ENCODE results near the gene PTCD2. TPM values are rescaled to one million over a fixed set of nuclear protein-coding genes. Genes with fewer than 3 reads are reported as not detected.

The PTCD2 gene
- total RNA-seq, 1 experiment from 2014 or later, result 19.3 TPM

GRCh38 chr5:72295539-72295938, 24.6 kb upstream of the PTCD2 start:
- Histone ChIP-seq H3K79me2 (ENCODE audit: insufficient read depth, low read length) (peaks cover 70% of the 10 kb centered on the region), H2AFZ (ENCODE audit: low read depth, low read length, poor library complexity, severe bottlenecking) (no peak overlapping the region), H3K4me1 (ENCODE audit: control insufficient read depth in 1 of 2, insufficient read depth in 2 of 2, low read length in 2 of 2) (no peaks in the 10 kb centered on the region), H3K4me3 (replicated peaks in 1 of 2; ENCODE audit: low read depth in 1 of 2, low read length in 2 of 2) (no peak overlapping the region), H3K27ac (ENCODE audit: low read depth, low read length) (no peak overlapping the region), H3K4me2 (ENCODE audit: low read length) (no peak overlapping the region), H3K9me3 (ENCODE audit: control insufficient read depth in 1 of 2, insufficient read depth in 1 of 2, low read depth in 1 of 2, low read length in 2 of 2) (no peaks in the 10 kb centered on the region), H3K27me3 (ENCODE audit: insufficient read depth, low read length) (no peaks in the 10 kb centered on the region), H4K20me1 (ENCODE audit: insufficient read depth) (0 out of 2 replicates have a peak, but pooled peaks cover 3% of the 10 kb centered on the region), H3K9ac (ENCODE audit: low read length) (no peak overlapping the region), H3K36me3 (ENCODE audit: control insufficient read depth in 1 of 2, insufficient read depth in 2 of 2, low read length in 2 of 2) (peaks cover 14 to 22% of the 10 kb centered on the region in 2 experiments; a peak in 3 of 4 replicates), H3K9me2 (ENCODE audit: insufficient read depth) (no peaks in the 10 kb centered on the region)
- POLR2A ChIA-PET, result no interaction called here
- RAD21 ChIA-PET (ENCODE audit: low non-redundant PET in 1 of 2, low total read pairs in 2 of 2, uncharacterized antibody in 2 of 2, unreplicated experiment in 2 of 2), result no interaction called here
- intact Hi-C loops (cut with micrococcal nuclease), result no loop called here
- DNase-seq (ENCODE audit: low read depth, low spot score), result no peak
- BruUV-seq (replicated peaks), result no TSS peak
- TF ChIP-seq CBX3 (IDR thresholded peaks at IDR 0.05; ENCODE audit: low read depth) (no peak), EZH2phosphoT487 (IDR thresholded peaks at IDR 0.05; ENCODE audit: borderline replicate concordance) (no peak), CTCF (IDR thresholded peaks at IDR 0.05 in 2 of 3, conservative IDR thresholded peaks at IDR 0.05 in 1 of 3; ENCODE audit: borderline replicate concordance in 1 of 3, insufficient read depth in 1 of 3, low read depth in 2 of 3, low read length in 2 of 3) (no peak), ELF1 (IDR thresholded peaks at IDR 0.05; ENCODE audit: borderline replicate concordance, low read depth) (no peak), FOSL1 (IDR thresholded peaks at IDR 0.05; ENCODE audit: low read depth) (no peak), JUND (IDR thresholded peaks at IDR 0.05) (no peak), YY1 (IDR thresholded peaks at IDR 0.05; ENCODE audit: extremely low read depth, insufficient replicate concordance, low read depth, low read length) (no peak), SRF (IDR thresholded peaks at IDR 0.05; ENCODE audit: low read depth) (no peak), SP1 (IDR thresholded peaks at IDR 0.05; ENCODE audit: low read depth) (no peak), SIN3A (IDR thresholded peaks at IDR 0.05; ENCODE audit: low read depth) (no peak), ZBTB33 (IDR thresholded peaks at IDR 0.05; ENCODE audit: extremely low read depth, insufficient replicate concordance, low read length) (no peak), POLR2A (IDR thresholded peaks at IDR 0.05; ENCODE audit: borderline replicate concordance, extremely low read depth, insufficient read depth, insufficient read length) (no peak), ZFX (IDR thresholded peaks at IDR 0.05) (no peak), TCF7L2 (IDR thresholded peaks at IDR 0.05; ENCODE audit: borderline replicate concordance, extremely low read depth, insufficient read depth, insufficient read length) (no peak), RAD21 (IDR thresholded peaks at IDR 0.05; ENCODE audit: low read depth) (no peak), EZH2 (IDR thresholded peaks at IDR 0.05) (no peak)
- TF ChIP-seq, protein P1, sequence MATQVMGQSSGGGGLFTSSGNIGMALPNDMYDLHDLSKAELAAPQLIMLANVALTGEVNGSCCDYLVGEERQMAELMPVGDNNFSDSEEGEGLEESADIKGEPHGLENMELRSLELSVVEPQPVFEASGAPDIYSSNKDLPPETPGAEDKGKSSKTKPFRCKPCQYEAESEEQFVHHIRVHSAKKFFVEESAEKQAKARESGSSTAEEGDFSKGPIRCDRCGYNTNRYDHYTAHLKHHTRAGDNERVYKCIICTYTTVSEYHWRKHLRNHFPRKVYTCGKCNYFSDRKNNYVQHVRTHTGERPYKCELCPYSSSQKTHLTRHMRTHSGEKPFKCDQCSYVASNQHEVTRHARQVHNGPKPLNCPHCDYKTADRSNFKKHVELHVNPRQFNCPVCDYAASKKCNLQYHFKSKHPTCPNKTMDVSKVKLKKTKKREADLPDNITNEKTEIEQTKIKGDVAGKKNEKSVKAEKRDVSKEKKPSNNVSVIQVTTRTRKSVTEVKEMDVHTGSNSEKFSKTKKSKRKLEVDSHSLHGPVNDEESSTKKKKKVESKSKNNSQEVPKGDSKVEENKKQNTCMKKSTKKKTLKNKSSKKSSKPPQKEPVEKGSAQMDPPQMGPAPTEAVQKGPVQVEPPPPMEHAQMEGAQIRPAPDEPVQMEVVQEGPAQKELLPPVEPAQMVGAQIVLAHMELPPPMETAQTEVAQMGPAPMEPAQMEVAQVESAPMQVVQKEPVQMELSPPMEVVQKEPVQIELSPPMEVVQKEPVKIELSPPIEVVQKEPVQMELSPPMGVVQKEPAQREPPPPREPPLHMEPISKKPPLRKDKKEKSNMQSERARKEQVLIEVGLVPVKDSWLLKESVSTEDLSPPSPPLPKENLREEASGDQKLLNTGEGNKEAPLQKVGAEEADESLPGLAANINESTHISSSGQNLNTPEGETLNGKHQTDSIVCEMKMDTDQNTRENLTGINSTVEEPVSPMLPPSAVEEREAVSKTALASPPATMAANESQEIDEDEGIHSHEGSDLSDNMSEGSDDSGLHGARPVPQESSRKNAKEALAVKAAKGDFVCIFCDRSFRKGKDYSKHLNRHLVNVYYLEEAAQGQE (IDR thresholded peaks at IDR 0.05; ENCODE audit: low read depth), result no peak
- TF ChIP-seq, protein P2, sequence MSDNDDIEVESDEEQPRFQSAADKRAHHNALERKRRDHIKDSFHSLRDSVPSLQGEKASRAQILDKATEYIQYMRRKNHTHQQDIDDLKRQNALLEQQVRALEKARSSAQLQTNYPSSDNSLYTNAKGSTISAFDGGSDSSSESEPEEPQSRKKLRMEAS (IDR thresholded peaks at IDR 0.05), result no peak
- CTCF ChIA-PET, result no interaction called here
- no peak for ATAC-seq

All from HCT116 (cell line).